Natural killer cell (primary cell): ENCODE data around the gene ABCB9. TPM values are rescaled to one million over a fixed set of nuclear protein-coding genes. Genes with fewer than 3 reads are reported as not detected.

ENCODE experiments used
- ATAC-seq, 3 donors: fragments of 150-1000 bp in 2 of 3; fragments of 200-7000 bp in 1 of 3; cut with Tn5 transposase; 1 replicate in 1 of 3; 2 replicates in 2 of 3; pipeline ENCODE4 v1.10.0; 2021; ENCODE audit warnings: mild to moderate bottlenecking in 2 of 3, moderate library complexity in 2 of 3
- DNase-seq, 2 donors: peaks; one replicate each; pipeline versions ENCODE4 v3.0.0 to v3.0.0-alpha.2; 2013 to 2021; ENCODE audit warnings: mixed read lengths in 1 of 2
- H3K27ac ChIP-seq: one replicate; pipeline ENCODE4 v1.5.1; 2013; ENCODE audit warnings: mild to moderate bottlenecking, low read length
- H3K27me3 ChIP-seq: one replicate; pipeline ENCODE4 v1.6.1; 2013; ENCODE audit warnings: low read length; ENCODE audit not compliant: control insufficient read depth, insufficient read depth
- H3K36me3 ChIP-seq: one replicate; pipeline ENCODE4 v1.6.1; 2013; ENCODE audit warnings: low read length; ENCODE audit not compliant: control insufficient read depth, insufficient read depth
- H3K4me1 ChIP-seq: one replicate; pipeline ENCODE4 v1.6.1; 2013; ENCODE audit warnings: low read length; ENCODE audit not compliant: control insufficient read depth, insufficient read depth
- H3K4me3 ChIP-seq: one replicate; pipeline ENCODE4 v1.5.1; 2013; ENCODE audit warnings: low read length
- H3K9me3 ChIP-seq: one replicate; pipeline ENCODE4 v1.6.1; 2013; ENCODE audit warnings: low read length; ENCODE audit not compliant: control insufficient read depth, insufficient read depth
- H3K27ac Mint-ChIP-seq, 2 donors: one replicate each; pipeline ENCODE4 v1.8.0; 2022; ENCODE audit warnings: mild to moderate bottlenecking in 2 of 2, mixed read lengths in 2 of 2, moderate library complexity in 1 of 2
- H3K27me3 Mint-ChIP-seq, 2 donors: one replicate each; pipeline ENCODE4 v1.8.0; 2022; ENCODE audit warnings: low read depth in 2 of 2, mixed read lengths in 2 of 2
- H3K36me3 Mint-ChIP-seq: one replicate; pipeline ENCODE4 v1.8.0; 2022; ENCODE audit warnings: mixed read lengths
- H3K4me1 Mint-ChIP-seq, 2 donors: one replicate each; pipeline ENCODE4 v1.8.0; 2022; ENCODE audit warnings: mixed read lengths in 2 of 2
- H3K4me3 Mint-ChIP-seq: one replicate; pipeline ENCODE4 v1.8.0; 2022; ENCODE audit warnings: mild to moderate bottlenecking, moderate library complexity, mixed read lengths
- H3K9me3 Mint-ChIP-seq, 2 donors: one replicate each; pipeline ENCODE4 v1.8.0; 2022; ENCODE audit warnings: mixed read lengths in 2 of 2
- WGBS: methylation state at CpG from one replicate; pipeline ENCODE4 v1.1.7; 2013; ENCODE audit warnings: missing lambda C conversion rate; ENCODE audit not compliant: insufficient coverage; 5-methylcytosine and 5-hydroxymethylcytosine counted together
- intact Hi-C: fragments of 100-400 bp; cut with micrococcal nuclease; formaldehyde crosslinking; loops from one replicate; pipeline ENCODE4 v1.14.2; 2022
- total RNA-seq, 4 donors: library from RNA; stranded (reverse); fragments of 120-200 nt in 1 of 4; gene quantifications; one replicate each; pipeline versions ENCODE4 v1.2.3 to v1.2.4, GENCODE V29; 2013 to 2022
- TF ChIP-seq, protein P1 (sequence below): fragments of 200-600 bp; IDR thresholded peaks from one replicate; pipeline ENCODE4 v1.8.0; 2022; ENCODE audit warnings: antibody characterized with exemption

ABCB9 gene
- total RNA-seq, 3 donors from 2014 or later (not counting 1 experiment from before 2014, with no cell fraction given): 2.4 to 4.0 (median 3.3) TPM

GRCh38 chr12:122960193-122960569 lies 6.1 kb downstream of the ABCB9 start:
- no peaks in the 10 kb centered on the region for H3K27me3 Mint-ChIP-seq
- DNase-seq (no peak), ATAC-seq (no peak)
- H3K36me3 Mint-ChIP-seq: no peaks in the 10 kb centered on the region
- H3K36me3 ChIP-seq: no peaks in the 10 kb centered on the region
- H3K27ac ChIP-seq: no peak overlapping the region
- no peak overlapping the region for H3K4me3 Mint-ChIP-seq
- TF ChIP-seq, protein P1, sequence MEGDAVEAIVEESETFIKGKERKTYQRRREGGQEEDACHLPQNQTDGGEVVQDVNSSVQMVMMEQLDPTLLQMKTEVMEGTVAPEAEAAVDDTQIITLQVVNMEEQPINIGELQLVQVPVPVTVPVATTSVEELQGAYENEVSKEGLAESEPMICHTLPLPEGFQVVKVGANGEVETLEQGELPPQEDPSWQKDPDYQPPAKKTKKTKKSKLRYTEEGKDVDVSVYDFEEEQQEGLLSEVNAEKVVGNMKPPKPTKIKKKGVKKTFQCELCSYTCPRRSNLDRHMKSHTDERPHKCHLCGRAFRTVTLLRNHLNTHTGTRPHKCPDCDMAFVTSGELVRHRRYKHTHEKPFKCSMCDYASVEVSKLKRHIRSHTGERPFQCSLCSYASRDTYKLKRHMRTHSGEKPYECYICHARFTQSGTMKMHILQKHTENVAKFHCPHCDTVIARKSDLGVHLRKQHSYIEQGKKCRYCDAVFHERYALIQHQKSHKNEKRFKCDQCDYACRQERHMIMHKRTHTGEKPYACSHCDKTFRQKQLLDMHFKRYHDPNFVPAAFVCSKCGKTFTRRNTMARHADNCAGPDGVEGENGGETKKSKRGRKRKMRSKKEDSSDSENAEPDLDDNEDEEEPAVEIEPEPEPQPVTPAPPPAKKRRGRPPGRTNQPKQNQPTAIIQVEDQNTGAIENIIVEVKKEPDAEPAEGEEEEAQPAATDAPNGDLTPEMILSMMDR: no peak
- H3K27me3 ChIP-seq: no peaks in the 10 kb centered on the region
- H3K4me3 ChIP-seq: no peak overlapping the region
- H3K9me3 ChIP-seq: no peaks in the 10 kb centered on the region
- H3K4me1 ChIP-seq: peaks cover 2% of the 10 kb centered on the region
- H3K9me3 Mint-ChIP-seq: no peaks in the 10 kb centered on the region
- intact Hi-C loops: no loop called here
- 96% methylated on average over 8 of the region's 8 CpGs for WGBS
- no peak overlapping the region for H3K27ac Mint-ChIP-seq
- H3K4me1 Mint-ChIP-seq: no peaks in the 10 kb centered on the region

GRCh38 chr12:122959566-122960192 lies 6.6 kb downstream of the ABCB9 start:
- H3K27ac Mint-ChIP-seq: no peak overlapping the region

GRCh38 chr12:122958198-122958888 lies 7.9 kb downstream of the ABCB9 start:
- WGBS: 95% methylated on average over 5 of the region's 5 CpGs
- no peak overlapping the region for H3K4me3 ChIP-seq
- no peak overlapping the region for H3K4me3 Mint-ChIP-seq
- no peaks in the 10 kb centered on the region for H3K9me3 ChIP-seq
- no peaks in the 10 kb centered on the region for H3K27me3 Mint-ChIP-seq
- no peaks in the 10 kb centered on the region for H3K36me3 Mint-ChIP-seq
- ATAC-seq (no peak), DNase-seq (no peak)
- H3K27me3 ChIP-seq: no peaks in the 10 kb centered on the region
- no peaks in the 10 kb centered on the region for H3K36me3 ChIP-seq
- H3K9me3 Mint-ChIP-seq: no peaks in the 10 kb centered on the region
- H3K4me1 Mint-ChIP-seq: no peaks in the 10 kb centered on the region
- intact Hi-C loops: no loop called here
- TF ChIP-seq, protein P1: no peak
- no peak overlapping the region for H3K27ac ChIP-seq
- no peak overlapping the region for H3K27ac Mint-ChIP-seq
- no peaks in the 10 kb centered on the region for H3K4me1 ChIP-seq

More at GRCh38 chr12:122959566-122960192, 6.6 kb downstream of the ABCB9 start:
- Histone ChIP-seq H3K9me3 (no peaks in the 10 kb centered on the region), H3K36me3 (no peaks in the 10 kb centered on the region), H3K4me1 (no peaks in the 10 kb centered on the region), H3K27ac (no peak overlapping the region), H3K4me3 (no peak overlapping the region), H3K27me3 (no peaks in the 10 kb centered on the region)
- Mint-ChIP-seq H3K27me3 (no peaks in the 10 kb centered on the region), H3K9me3 (no peaks in the 10 kb centered on the region), H3K4me1 (no peaks in the 10 kb centered on the region), H3K4me3 (no peak overlapping the region), H3K36me3 (no peaks in the 10 kb centered on the region)
- no peak for ATAC-seq
- DNase-seq: no peak
- TF ChIP-seq, protein P1: no peak
- intact Hi-C loops: no loop called here
- WGBS: 96% methylated on average over 35 of the region's 35 CpGs
